ENCODE results near the gene ELOVL7.

DNA sequence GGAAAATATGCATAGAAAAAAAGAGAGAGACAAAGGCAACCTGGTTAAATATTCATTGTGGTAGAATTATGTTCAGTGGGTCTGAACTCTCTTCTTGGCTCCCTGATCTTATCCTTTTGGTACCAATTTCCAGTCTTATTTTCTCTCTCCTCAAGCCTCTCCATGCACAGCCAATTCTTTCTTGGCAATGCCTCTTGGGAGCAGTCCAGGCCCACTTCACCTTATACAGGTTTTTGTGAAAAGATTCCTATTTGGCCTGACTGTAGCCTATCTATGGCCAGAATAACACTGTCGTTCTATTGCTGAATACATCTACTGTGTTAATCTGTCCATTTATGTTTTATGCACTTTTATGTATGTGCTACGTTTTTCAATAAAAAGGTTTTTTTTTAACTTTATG, 2.7 kb downstream of the ELOVL7 start:
- TF ChIP-seq, protein P1, sequence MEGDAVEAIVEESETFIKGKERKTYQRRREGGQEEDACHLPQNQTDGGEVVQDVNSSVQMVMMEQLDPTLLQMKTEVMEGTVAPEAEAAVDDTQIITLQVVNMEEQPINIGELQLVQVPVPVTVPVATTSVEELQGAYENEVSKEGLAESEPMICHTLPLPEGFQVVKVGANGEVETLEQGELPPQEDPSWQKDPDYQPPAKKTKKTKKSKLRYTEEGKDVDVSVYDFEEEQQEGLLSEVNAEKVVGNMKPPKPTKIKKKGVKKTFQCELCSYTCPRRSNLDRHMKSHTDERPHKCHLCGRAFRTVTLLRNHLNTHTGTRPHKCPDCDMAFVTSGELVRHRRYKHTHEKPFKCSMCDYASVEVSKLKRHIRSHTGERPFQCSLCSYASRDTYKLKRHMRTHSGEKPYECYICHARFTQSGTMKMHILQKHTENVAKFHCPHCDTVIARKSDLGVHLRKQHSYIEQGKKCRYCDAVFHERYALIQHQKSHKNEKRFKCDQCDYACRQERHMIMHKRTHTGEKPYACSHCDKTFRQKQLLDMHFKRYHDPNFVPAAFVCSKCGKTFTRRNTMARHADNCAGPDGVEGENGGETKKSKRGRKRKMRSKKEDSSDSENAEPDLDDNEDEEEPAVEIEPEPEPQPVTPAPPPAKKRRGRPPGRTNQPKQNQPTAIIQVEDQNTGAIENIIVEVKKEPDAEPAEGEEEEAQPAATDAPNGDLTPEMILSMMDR (IDR thresholded peaks at IDR 0.05 in 2 of 3, conservative IDR thresholded peaks at IDR 0.05 in 1 of 3; ENCODE audit: borderline replicate concordance in 1 of 3, insufficient read depth in 1 of 3, low read depth in 2 of 3, low read length in 2 of 3) = no peak
- TF ChIP-seq CEBPB (IDR thresholded peaks at IDR 0.05; ENCODE audit: low read depth) (no peak), POLR2A (IDR thresholded peaks at IDR 0.05; ENCODE audit: borderline replicate concordance, extremely low read depth, insufficient read depth, insufficient read length) (no peak), EZH2 (IDR thresholded peaks at IDR 0.05) (no peak), EZH2phosphoT487 (IDR thresholded peaks at IDR 0.05; ENCODE audit: borderline replicate concordance) (no peak), ZFX (IDR thresholded peaks at IDR 0.05) (no peak), JUND (IDR thresholded peaks at IDR 0.05) (no peak)
- TF ChIP-seq, protein P2, sequence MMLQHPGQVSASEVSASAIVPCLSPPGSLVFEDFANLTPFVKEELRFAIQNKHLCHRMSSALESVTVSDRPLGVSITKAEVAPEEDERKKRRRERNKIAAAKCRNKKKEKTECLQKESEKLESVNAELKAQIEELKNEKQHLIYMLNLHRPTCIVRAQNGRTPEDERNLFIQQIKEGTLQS (IDR thresholded peaks at IDR 0.05) = no peak
- TF ChIP-seq, protein P3, sequence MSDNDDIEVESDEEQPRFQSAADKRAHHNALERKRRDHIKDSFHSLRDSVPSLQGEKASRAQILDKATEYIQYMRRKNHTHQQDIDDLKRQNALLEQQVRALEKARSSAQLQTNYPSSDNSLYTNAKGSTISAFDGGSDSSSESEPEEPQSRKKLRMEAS (IDR thresholded peaks at IDR 0.05) = no peak
